ENCODE data around the gene SYNGR4. TPM values are rescaled to one million over a fixed set of nuclear protein-coding genes. Genes with fewer than 3 reads are reported as not detected.

Gene SYNGR4
- total RNA-seq, 1 experiment from 2014 or later, result 0.49 TPM

GRCh38 chr19:48415395-48415794 lies 51.2 kb downstream of the SYNGR4 start:
- intact Hi-C loops (cut with micrococcal nuclease), result loop anchor here (2.0 kb wide), 1 partner anchor 15 kb away; no protein-coding TSS in a partner anchor
- H3K27ac ChIP-seq (ENCODE audit: low read depth, low read length), result no peak overlapping the region
- peak; percentile 84 for DNase-seq (ENCODE audit: low read depth, low spot score)
- peaks cover 10 to 15% of the 10 kb centered on the region in 2 experiments for H3K36me3 ChIP-seq (ENCODE audit: control insufficient read depth in 1 of 2, insufficient read depth in 2 of 2, low read length in 2 of 2)
- no peak overlapping the region for H3K9ac ChIP-seq (ENCODE audit: low read length)
- peak; percentile 85 for ATAC-seq
- no peaks in the 10 kb centered on the region for H4K20me1 ChIP-seq (ENCODE audit: insufficient read depth)
- H3K27me3 ChIP-seq (ENCODE audit: insufficient read depth, low read length), result no peaks in the 10 kb centered on the region
- POLR2A ChIA-PET, result no interaction called here
- no TSS peak for BruUV-seq (replicated peaks)
- RAD21 ChIA-PET (ENCODE audit: low non-redundant PET in 1 of 2, low total read pairs in 2 of 2, uncharacterized antibody in 2 of 2, unreplicated experiment in 2 of 2), result no interaction called here
- H2AFZ ChIP-seq (ENCODE audit: low read depth, low read length, poor library complexity, severe bottlenecking), result no peak overlapping the region
- no peaks in the 10 kb centered on the region for H3K9me2 ChIP-seq (ENCODE audit: insufficient read depth)
- TF ChIP-seq EGR1 (IDR thresholded peaks at IDR 0.05; ENCODE audit: low read depth) (no peak), REST (IDR thresholded peaks at IDR 0.05; ENCODE audit: low read depth) (no peak), TCF7L2 (IDR thresholded peaks at IDR 0.05; ENCODE audit: borderline replicate concordance, extremely low read depth, insufficient read depth, insufficient read length) (no peak), CTCF (IDR thresholded peaks at IDR 0.05 in 2 of 3, conservative IDR thresholded peaks at IDR 0.05 in 1 of 3; ENCODE audit: borderline replicate concordance in 1 of 3, insufficient read depth in 1 of 3, low read depth in 2 of 3, low read length in 2 of 3) (no peak), ATF3 (IDR thresholded peaks at IDR 0.05) (no peak), EZH2 (IDR thresholded peaks at IDR 0.05) (no peak)
- H3K4me3 ChIP-seq (replicated peaks in 1 of 2; ENCODE audit: low read depth in 1 of 2, low read length in 2 of 2), result no peak overlapping the region
- CTCF ChIA-PET, result no interaction called here
- peaks cover 10 to 30% of the 10 kb centered on the region in 2 experiments for H3K4me1 ChIP-seq (ENCODE audit: control insufficient read depth in 1 of 2, insufficient read depth in 2 of 2, low read length in 2 of 2)
- no peak overlapping the region for H3K4me2 ChIP-seq (ENCODE audit: low read length)
- H3K9me3 ChIP-seq (ENCODE audit: control insufficient read depth in 1 of 2, insufficient read depth in 1 of 2, low read depth in 1 of 2, low read length in 2 of 2), result no peaks in the 10 kb centered on the region
- H3K79me2 ChIP-seq (ENCODE audit: insufficient read depth, low read length), result peaks cover 5% of the 10 kb centered on the region
